ENCODE measurements around the gene CDH10. TPM values are rescaled to one million over a fixed set of nuclear protein-coding genes. Genes with fewer than 3 reads are reported as not detected.

CDH10 gene
- total RNA-seq: 48.2 TPM

GRCh38 chr5:24644761-24645160, at the start of gene CDH10:
TSS of gene CDH10 (minus strand) at chr5:24644978. CDS start at chr5:24593490, 51,488 bp downstream.

Small RNAs within 50 kb of the gene (small RNA-seq; reads per million reads assigned to genes)
- gene AC091885.1: not detected
- not detected for gene RF00017
